Lower lobe of right lung (tissue), 2 donors: ENCODE data around the gene CFAP46. TPM values are rescaled to one million over a fixed set of nuclear protein-coding genes. Genes with fewer than 3 reads are reported as not detected.
"Not testable (repeated sequence)": the region's sequence is repeated elsewhere in the genome, so short reads cannot be mapped to it uniquely, and the experiment has no call there.

Source experiments
- ATAC-seq, 2 donors: fragments of 200-7000 bp; cut with Tn5 transposase; one replicate each; pipeline ENCODE4 v1.9.1; 2020 to 2022; ENCODE audit warnings: mild to moderate bottlenecking in 2 of 2, moderate library complexity in 2 of 2
- DNase-seq: peaks from one replicate; pipeline ENCODE4 v3.0.0-alpha.2; 2020
- H3K27ac ChIP-seq: fragments of 200-600 bp; one replicate; pipeline ENCODE4 v1.8.0; 2022
- H3K27me3 ChIP-seq: fragments of 200-600 bp; one replicate; pipeline ENCODE4 v1.8.0; 2022; ENCODE audit warnings: low read depth
- H3K36me3 ChIP-seq: fragments of 200-600 bp; one replicate; pipeline ENCODE4 v1.8.0; 2022; ENCODE audit warnings: mild to moderate bottlenecking
- H3K4me1 ChIP-seq: fragments of 200-600 bp; one replicate; pipeline ENCODE4 v1.8.0; 2022
- H3K4me3 ChIP-seq: fragments of 200-600 bp; one replicate; pipeline ENCODE4 v1.8.0; 2022; ENCODE audit warnings: mild to moderate bottlenecking
- H3K9me3 ChIP-seq: fragments of 200-600 bp; one replicate; pipeline ENCODE4 v1.8.0; 2022
- CTCF ChIP-seq: fragments of 200-600 bp; IDR thresholded peaks from one replicate; pipeline ENCODE4 v1.8.0; 2022; ENCODE audit warnings: antibody characterized with exemption, mild to moderate bottlenecking
- intact Hi-C: fragments of 100-400 bp; cut with DNase I; formaldehyde crosslinking; loops from one replicate; pipeline ENCODE4 v1.11.0; 2022
- total RNA-seq: library from RNA; stranded (reverse); fragmentation: NEBNext Ultra II Directional; extraction: Animal tissue kit (Norgen Biotek cat#: 25700); gene quantifications from one replicate; pipeline ENCODE4 v1.2.1, GENCODE V29; 2021
- donor health status: DM: no; HTN: yes; CAD: no; lungs with severe emphysema.

The CFAP46 gene
- total RNA-seq, 1 donor from 2014 or later: 9.0 TPM

- DNase-seq (peak; percentile 42), ATAC-seq (peak in 1 of 2 donors; percentile 2)
- intact Hi-C loops: no loop called here
- Histone ChIP-seq H3K4me3 (no peak overlapping the region), H3K27ac (no peak overlapping the region), H3K4me1 (no peaks in the 10 kb centered on the region), H3K9me3 (no peaks in the 10 kb centered on the region), H3K27me3 (peaks cover 6% of the 10 kb centered on the region), H3K36me3 (no peaks in the 10 kb centered on the region)
- no peak for TF ChIP-seq CTCF
Observed at GRCh38 chr10:132925071-132925561, 17.3 kb downstream of the CFAP46 start.

- H3K9me3 ChIP-seq: no peaks in the 10 kb centered on the region
- DNase-seq (peak; percentile 42), ATAC-seq (no peak)
- H3K27ac ChIP-seq: no peak overlapping the region
- no peaks in the 10 kb centered on the region for H3K36me3 ChIP-seq
- no peaks in the 10 kb centered on the region for H3K4me1 ChIP-seq
- no peak overlapping the region for H3K4me3 ChIP-seq
- no peak for TF ChIP-seq CTCF
- peaks cover 6% of the 10 kb centered on the region for H3K27me3 ChIP-seq
- intact Hi-C loops: no loop called here
Observed at GRCh38 chr10:132924046-132924952, 18.1 kb downstream of the CFAP46 start.

GRCh38 chr10:132923384-132923783, 19.0 kb downstream of the CFAP46 start:
- H3K4me1 ChIP-seq, H3K9me3 ChIP-seq, H3K27me3 ChIP-seq, H3K4me3 ChIP-seq, intact Hi-C loops, ATAC-seq, H3K36me3 ChIP-seq, H3K27ac ChIP-seq: not testable (repeated sequence)
- peak; percentile 17 for DNase-seq

GRCh38 chr10:132922872-132923271, 19.5 kb downstream of the CFAP46 start:
- DNase-seq: peak; percentile 17
- H3K36me3 ChIP-seq: no peaks in the 10 kb centered on the region
- H3K27me3 ChIP-seq: peaks cover 6% of the 10 kb centered on the region
- H3K9me3 ChIP-seq: no peaks in the 10 kb centered on the region
- H3K4me1 ChIP-seq: no peaks in the 10 kb centered on the region
- ATAC-seq: no peak
- intact Hi-C loops: no loop called here
- H3K4me3 ChIP-seq: no peak overlapping the region
- TF ChIP-seq CTCF: no peak
- no peak overlapping the region for H3K27ac ChIP-seq

GRCh38 chr10:132921818-132922807, 20.3 kb downstream of the CFAP46 start:
- ATAC-seq (no peak), DNase-seq (peak; percentile 30)
- Histone ChIP-seq H3K9me3 (no peaks in the 10 kb centered on the region), H3K4me1 (no peaks in the 10 kb centered on the region), H3K27me3 (peaks cover 6% of the 10 kb centered on the region), H3K27ac (no peak overlapping the region), H3K36me3 (no peaks in the 10 kb centered on the region), H3K4me3 (no peak overlapping the region)
- intact Hi-C loops: no loop called here
- TF ChIP-seq CTCF: no peak
